ENCODE measurements around the gene TAF5L.

DNA sequence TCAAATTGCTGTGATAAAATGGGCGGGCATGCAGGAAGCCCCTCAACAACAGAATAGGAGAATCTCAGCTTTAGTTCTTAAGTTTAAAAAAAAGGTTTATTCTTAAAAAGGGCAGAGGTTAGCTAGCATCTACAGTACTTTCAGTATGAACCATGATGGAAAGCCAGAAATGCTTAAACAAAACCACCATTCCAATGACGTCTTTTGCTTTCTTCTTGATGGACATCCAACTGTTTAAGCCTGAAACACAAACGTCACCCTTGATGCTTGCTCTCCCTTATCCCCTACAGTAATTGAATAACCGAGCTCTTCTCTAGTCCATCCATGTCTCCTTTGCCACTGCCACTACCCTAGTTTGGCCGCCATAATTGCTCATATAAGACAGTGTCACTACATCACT lies 25.7 kb downstream of the TAF5L start:
- TF ChIP-seq RFX5 (IDR thresholded peaks at IDR 0.05): no peak
- TF ChIP-seq POLR2A (IDR thresholded peaks at IDR 0.05; ENCODE audit: low read length): no peak
- TF ChIP-seq BHLHE40 (IDR thresholded peaks at IDR 0.05; ENCODE audit: low read depth, low read length): no peak
- no peak for TF ChIP-seq FOSB (CRISPR knock-in tag; IDR thresholded peaks at IDR 0.05)
- no peak for TF ChIP-seq CTCF (IDR thresholded peaks at IDR 0.05)
- no peak for TF ChIP-seq REST (IDR thresholded peaks at IDR 0.05)
- TF ChIP-seq CHD4 (IDR thresholded peaks at IDR 0.05; ENCODE audit: borderline replicate concordance): no peak
- no peak for TF ChIP-seq KDM1A (IDR thresholded peaks at IDR 0.05; ENCODE audit: low read depth)
- no peak for TF ChIP-seq ELK1 (IDR thresholded peaks at IDR 0.05; ENCODE audit: low read depth, low read length)
- TF ChIP-seq, protein P1, sequence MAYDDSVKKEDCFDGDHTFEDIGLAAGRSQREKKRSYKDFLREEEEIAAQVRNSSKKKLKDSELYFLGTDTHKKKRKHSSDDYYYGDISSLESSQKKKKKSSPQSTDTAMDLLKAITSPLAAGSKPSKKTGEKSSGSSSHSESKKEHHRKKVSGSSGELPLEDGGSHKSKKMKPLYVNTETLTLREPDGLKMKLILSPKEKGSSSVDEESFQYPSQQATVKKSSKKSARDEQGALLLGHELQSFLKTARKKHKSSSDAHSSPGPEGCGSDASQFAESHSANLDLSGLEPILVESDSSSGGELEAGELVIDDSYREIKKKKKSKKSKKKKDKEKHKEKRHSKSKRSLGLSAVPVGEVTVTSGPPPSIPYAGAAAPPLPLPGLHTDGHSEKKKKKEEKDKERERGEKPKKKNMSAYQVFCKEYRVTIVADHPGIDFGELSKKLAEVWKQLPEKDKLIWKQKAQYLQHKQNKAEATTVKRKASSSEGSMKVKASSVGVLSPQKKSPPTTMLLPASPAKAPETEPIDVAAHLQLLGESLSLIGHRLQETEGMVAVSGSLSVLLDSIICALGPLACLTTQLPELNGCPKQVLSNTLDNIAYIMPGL (CRISPR knock-in tag; IDR thresholded peaks at IDR 0.05; ENCODE audit: borderline replicate concordance): no peak
- no peak for TF ChIP-seq CEBPB (IDR thresholded peaks at IDR 0.05)
- no peak for TF ChIP-seq ZFP36 (IDR thresholded peaks at IDR 0.05; ENCODE audit: borderline replicate concordance, partially characterized antibody)
- TF ChIP-seq NPAS2 (CRISPR knock-in tag; IDR thresholded peaks at IDR 0.05; ENCODE audit: borderline replicate concordance): no peak
- TF ChIP-seq NR3C1 (IDR thresholded peaks at IDR 0.05): no peak

Measured in A549 (cell line).